T-cell (primary cell): ENCODE measurements around the gene TM9SF2. TPM values are rescaled to one million over a fixed set of nuclear protein-coding genes. Genes with fewer than 3 reads are reported as not detected.
A peak's percentile ranks its signal among the peaks of the same experiment; 100 is the strongest.

Experiments
- ATAC-seq, 4 experiments: fragments of 200-7000 bp in 3 of 4; fragments of 150-1000 bp in 1 of 4; cut with Tn5 transposase; replicated peaks in 1 of 4; 1 replicate in 3 of 4; 2 replicates in 1 of 4; pipeline ENCODE4 v1.10.0; 2021; ENCODE audit warnings: moderate library complexity in 3 of 4, mild to moderate bottlenecking in 2 of 4, moderate number of reproducible peaks in 1 of 4
- CTCF ChIA-PET, 2 donors: fragments of 300-600 bp; sonication (Branson Sonifier 250); formaldehyde crosslinking; loops; one replicate each; lab custom pipeline; 2022; ENCODE audit warnings: antibody characterized with exemption in 2 of 2; lab: Charles Lee
- POLR2A ChIA-PET, 2 donors: fragments of 300-600 bp; sonication (Branson Sonifier 250); formaldehyde crosslinking; loops; one replicate each; lab custom pipeline; 2022; ENCODE audit warnings: antibody characterized with exemption in 2 of 2; lab: Charles Lee
- DNase-seq, 35 experiments: peaks; one replicate each; pipeline versions ENCODE4 v3.0.0 to v3.0.0-alpha.2; 2013 to 2023
- H3K27ac ChIP-seq: one replicate; pipeline ENCODE4 v1.5.1; 2013; ENCODE audit warnings: low read length
- H3K27me3 ChIP-seq, 2 experiments: replicated peaks in 1 of 2; 1 replicate in 1 of 2; 2 replicates in 1 of 2; pipeline versions ENCODE4 v1.6.1 to v1.7.0; 2013; ENCODE audit warnings: low read length in 1 of 2, mixed read lengths in 1 of 2; ENCODE audit not compliant: control insufficient read depth in 2 of 2, insufficient read depth in 2 of 2; ENCODE audit errors: extremely low read depth in 1 of 2
- H3K36me3 ChIP-seq, 2 donors: 1 replicate in 1 of 2; 2 replicates in 1 of 2; pipeline versions ENCODE4 v1.6.1 to v1.7.0; 2013; ENCODE audit warnings: low read length in 1 of 2; ENCODE audit not compliant: control insufficient read depth in 2 of 2, insufficient read depth in 1 of 2; ENCODE audit errors: extremely low read depth in 1 of 2
- H3K4me1 ChIP-seq, 2 experiments: 1 replicate in 1 of 2; 2 replicates in 1 of 2; pipeline versions ENCODE4 v1.6.1 to v1.7.0; 2013; ENCODE audit warnings: low read length in 2 of 2, mixed read lengths in 1 of 2; ENCODE audit not compliant: insufficient read depth in 2 of 2, control insufficient read depth in 1 of 2; ENCODE audit errors: extremely low read depth in 1 of 2
- H3K4me3 ChIP-seq, 2 donors: 1 replicate in 1 of 2; 2 replicates in 1 of 2; pipeline versions ENCODE4 v1.5.1 to v1.7.0; 2013; ENCODE audit warnings: mild to moderate bottlenecking in 2 of 2, low read length in 1 of 2, moderate library complexity in 1 of 2; ENCODE audit not compliant: control insufficient read depth in 1 of 2; ENCODE audit errors: extremely low read depth in 1 of 2
- H3K9me3 ChIP-seq: 2 replicates; pipeline ENCODE4 v1.7.0; 2013
- H3K27ac Mint-ChIP-seq, 2 donors: one replicate each; pipeline ENCODE4 v1.8.0; 2020 to 2021; ENCODE audit warnings: mild to moderate bottlenecking in 2 of 2, mixed read lengths in 2 of 2
- H3K27me3 Mint-ChIP-seq, 2 donors: one replicate each; pipeline ENCODE4 v1.8.0; 2021 to 2022; ENCODE audit warnings: mixed read lengths in 2 of 2
- H3K36me3 Mint-ChIP-seq: one replicate; pipeline ENCODE4 v1.8.0; 2021; ENCODE audit warnings: mixed read lengths
- H3K4me1 Mint-ChIP-seq, 3 donors: one replicate each; pipeline ENCODE4 v1.8.0; 2020 to 2022; ENCODE audit warnings: mixed read lengths in 3 of 3, mild to moderate bottlenecking in 1 of 3
- H3K4me3 Mint-ChIP-seq, 3 donors: one replicate each; pipeline ENCODE4 v1.8.0; 2020 to 2022; ENCODE audit warnings: mild to moderate bottlenecking in 3 of 3, mixed read lengths in 3 of 3, moderate library complexity in 3 of 3
- H3K9me3 Mint-ChIP-seq, 3 donors: one replicate each; pipeline ENCODE4 v1.8.0; 2020 to 2022; ENCODE audit warnings: mixed read lengths in 3 of 3
- WGBS: methylation state at CpG from one replicate; pipeline ENCODE4 v1.1.5; 2013; ENCODE audit warnings: missing lambda C conversion rate; ENCODE audit not compliant: insufficient coverage; 5-methylcytosine and 5-hydroxymethylcytosine counted together
- total RNA-seq, 35 experiments: library from RNA in 6 of 35; stranded (reverse) in 6 of 35; fragments of 120-200 nt in 1 of 35; gene quantifications; one replicate each; pipeline versions ENCODE4 v1.2.1 to v1.2.4 and lab custom pipeline; 2013 to 2026

Gene TM9SF2
- total RNA-seq, 5 donors from 2014 or later (not counting 1 experiment from before 2014, with no cell fraction given): 43.2 to 54.0 (median 48.8) TPM

DNA sequence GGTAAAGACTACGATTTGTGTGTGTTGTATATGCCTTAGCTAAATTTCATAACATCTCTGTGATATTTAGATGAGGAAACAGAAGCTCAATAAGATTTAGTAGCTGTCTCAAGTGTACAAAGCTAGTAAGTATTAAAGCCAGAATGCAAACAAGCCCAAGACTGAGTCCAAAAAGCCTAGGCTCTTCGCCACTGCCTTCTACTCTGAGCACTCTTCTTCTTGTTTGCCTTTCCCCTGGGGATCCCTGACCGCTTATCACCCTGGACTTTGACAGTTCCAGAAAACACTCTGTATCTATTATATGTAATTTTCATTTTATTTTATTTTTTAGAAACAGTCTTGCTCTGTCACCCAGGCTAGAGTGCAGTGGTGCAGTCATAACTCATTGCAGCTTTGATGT lies 5.8 kb downstream of the TM9SF2 start:
- Mint-ChIP-seq H3K9me3 (peaks cover 0 to 5% (median 0%) of the 10 kb centered on the region in 3 donors), H3K4me1 (peaks cover 88 to 92% (median 89%) of the 10 kb centered on the region in 3 donors), H3K27ac (no peak overlapping the region), H3K4me3 (peak overlapping the region in 1 of 3 donors; percentile 36), H3K36me3 (peaks cover 36% of the 10 kb centered on the region), H3K27me3 (no peaks in the 10 kb centered on the region)
- CTCF ChIA-PET: interaction anchor here (0.6 to 2.2 kb wide), 12 partner anchors 9 to 238 kb away, joined by 3 to 9 read pairs (median 3); no protein-coding TSS in a partner anchor
- DNase-seq: no peak
- no peak overlapping the region for H3K4me3 ChIP-seq
- H3K36me3 ChIP-seq: peaks cover 0 to 30% of the 10 kb centered on the region in 2 donors
- peaks cover 26 to 53% of the 10 kb centered on the region in 2 experiments for H3K4me1 ChIP-seq
- POLR2A ChIA-PET: no interaction called here
- no peaks in the 10 kb centered on the region for H3K27me3 ChIP-seq
- ATAC-seq: no peak
- no CpG with 5 or more reads among the region's 3 CpGs for WGBS
- no peak overlapping the region for H3K27ac ChIP-seq
- H3K9me3 ChIP-seq: no peaks in the 10 kb centered on the region

DNA sequence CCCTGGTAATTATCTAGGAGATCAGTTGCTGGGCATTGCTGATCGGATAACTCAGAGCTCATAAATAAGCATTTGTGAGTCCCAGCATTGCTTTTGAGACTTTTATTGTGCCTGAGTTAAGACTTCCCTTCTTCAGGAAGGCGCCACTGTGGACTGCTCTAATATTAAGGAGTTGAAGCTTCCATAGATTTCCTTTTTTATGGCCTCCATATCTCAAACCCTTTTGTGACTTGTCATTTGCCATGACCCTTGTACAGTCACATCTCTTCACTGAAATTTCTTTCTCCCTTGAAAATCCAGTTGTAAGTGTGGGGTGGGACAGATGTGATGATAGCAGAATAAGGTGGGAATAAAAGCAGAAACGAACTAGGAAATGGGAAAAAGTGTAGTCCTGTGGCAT lies 6.3 kb downstream of the TM9SF2 start:
- DNase-seq (no peak), ATAC-seq (no peak)
- POLR2A ChIA-PET: no interaction called here
- H3K4me1 Mint-ChIP-seq: peaks cover 88 to 92% (median 89%) of the 10 kb centered on the region in 3 donors
- H3K4me3 Mint-ChIP-seq: no peak overlapping the region
- H3K27ac ChIP-seq: no peak overlapping the region
- no peaks in the 10 kb centered on the region for H3K27me3 Mint-ChIP-seq
- no peaks in the 10 kb centered on the region for H3K27me3 ChIP-seq
- CTCF ChIA-PET: interaction anchor here (0.6 to 2.2 kb wide), 10 partner anchors 9 to 1008 kb away, joined by 3 to 9 read pairs (median 4); no protein-coding TSS in a partner anchor
- H3K4me1 ChIP-seq: peaks cover 26 to 51% of the 10 kb centered on the region in 2 experiments
- WGBS: 73% methylated on average over 2 of the region's 3 CpGs
- H3K27ac Mint-ChIP-seq: no peak overlapping the region
- peaks cover 36% of the 10 kb centered on the region for H3K36me3 Mint-ChIP-seq
- H3K9me3 Mint-ChIP-seq: peaks cover 0 to 5% (median 0%) of the 10 kb centered on the region in 3 donors
- H3K36me3 ChIP-seq: peaks cover 0 to 30% of the 10 kb centered on the region in 2 donors
- no peaks in the 10 kb centered on the region for H3K9me3 ChIP-seq
- no peak overlapping the region for H3K4me3 ChIP-seq

DNA sequence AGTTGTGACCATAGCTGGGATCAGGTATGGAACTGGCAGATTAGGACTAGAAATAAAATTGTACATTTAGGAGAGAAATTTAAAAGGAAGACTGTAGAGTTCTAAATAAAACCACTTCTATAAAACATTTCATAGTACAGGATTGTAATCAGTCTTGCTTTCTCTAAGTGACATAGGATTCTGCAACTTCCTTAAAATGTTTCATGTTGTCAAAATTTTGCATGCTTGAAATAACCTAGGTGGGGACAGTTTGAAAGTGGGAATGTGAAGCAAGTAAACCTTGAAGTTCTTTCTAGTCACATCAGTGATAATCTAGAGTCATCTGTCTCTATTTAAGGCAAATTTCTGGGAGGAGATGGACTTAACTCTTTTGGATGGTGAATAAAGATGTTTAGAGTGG lies 6.7 kb downstream of the TM9SF2 start:
- Histone ChIP-seq H3K27me3 (no peaks in the 10 kb centered on the region), H3K4me1 (peaks cover 26 to 48% of the 10 kb centered on the region in 2 experiments), H3K36me3 (peaks cover 0 to 30% of the 10 kb centered on the region in 2 donors), H3K9me3 (no peaks in the 10 kb centered on the region), H3K27ac (no peak overlapping the region), H3K4me3 (no peak overlapping the region)
- POLR2A ChIA-PET: no interaction called here
- ATAC-seq (no peak), DNase-seq (no peak)
- H3K36me3 Mint-ChIP-seq: peaks cover 36% of the 10 kb centered on the region
- H3K4me1 Mint-ChIP-seq: peaks cover 89 to 92% (median 90%) of the 10 kb centered on the region in 3 donors
- H3K4me3 Mint-ChIP-seq: no peak overlapping the region
- H3K27ac Mint-ChIP-seq: no peak overlapping the region
- H3K9me3 Mint-ChIP-seq: peaks cover 0 to 5% (median 0%) of the 10 kb centered on the region in 3 donors
- CTCF ChIA-PET: interaction anchor here (0.6 to 2.2 kb wide), 7 partner anchors 8 to 1007 kb away, joined by 3 to 8 read pairs (median 4); no protein-coding TSS in a partner anchor
- no peaks in the 10 kb centered on the region for H3K27me3 Mint-ChIP-seq

DNA sequence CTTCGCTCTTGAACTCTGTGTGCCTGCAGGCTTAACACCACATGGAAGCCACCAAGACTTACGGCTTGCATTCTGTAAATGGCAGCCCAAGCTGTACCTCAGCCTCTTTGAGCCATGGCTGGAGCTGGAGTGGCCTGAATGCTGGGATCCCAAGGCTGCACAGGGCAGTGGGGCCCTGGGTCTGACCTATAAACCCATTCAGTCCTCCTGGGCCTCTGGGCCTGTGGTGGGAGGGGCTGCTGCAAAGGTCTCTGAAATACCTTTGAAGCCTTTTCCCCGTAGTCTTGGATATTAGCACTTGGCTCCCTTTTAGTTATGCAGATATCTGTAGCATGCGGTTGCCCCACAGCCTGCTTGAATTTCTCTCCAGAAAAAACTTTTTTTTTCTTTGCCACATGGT lies 8.2 kb downstream of the TM9SF2 start:
- ATAC-seq (no peak), DNase-seq (no peak)
- CTCF ChIA-PET: interaction anchor here (0.6 to 0.8 kb wide), 4 partner anchors 43 to 325 kb away, joined by 3 to 5 read pairs (median 5); no protein-coding TSS in a partner anchor
- Histone ChIP-seq H3K4me1 (peaks cover 21 to 37% of the 10 kb centered on the region in 2 experiments), H3K9me3 (no peaks in the 10 kb centered on the region), H3K36me3 (peaks cover 0 to 30% of the 10 kb centered on the region in 2 donors), H3K4me3 (no peak overlapping the region), H3K27me3 (no peaks in the 10 kb centered on the region), H3K27ac (no peak overlapping the region)
- 60% methylated on average over 2 of the region's 4 CpGs for WGBS
- Mint-ChIP-seq H3K36me3 (peaks cover 39% of the 10 kb centered on the region), H3K27ac (no peak overlapping the region), H3K27me3 (no peaks in the 10 kb centered on the region), H3K9me3 (peaks cover 0 to 5% (median 0%) of the 10 kb centered on the region in 3 donors), H3K4me3 (peak overlapping the region in 1 of 3 donors; percentile 29), H3K4me1 (peaks cover 88 to 91% (median 89%) of the 10 kb centered on the region in 3 donors)
- POLR2A ChIA-PET: no interaction called here

DNA sequence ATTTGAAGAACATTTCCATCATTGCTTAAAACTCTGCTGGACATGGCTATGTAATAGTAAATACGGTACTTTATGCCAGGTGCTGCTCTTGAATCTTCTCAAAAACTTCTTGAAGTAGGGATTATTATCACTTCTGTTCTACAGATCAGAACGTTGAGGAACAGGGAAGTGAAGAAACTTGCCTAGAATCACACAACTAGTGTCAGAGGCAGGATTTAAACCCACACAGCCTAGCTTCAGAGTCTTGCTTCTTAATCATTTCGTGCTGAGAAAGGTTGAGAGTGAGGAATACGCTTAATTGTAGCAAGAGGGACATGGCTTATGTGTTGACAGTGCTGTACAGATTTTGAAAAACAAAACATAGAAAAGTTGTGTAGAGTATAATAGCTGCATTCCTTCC lies 13.5 kb downstream of the TM9SF2 start:
- Mint-ChIP-seq H3K4me3 (no peak overlapping the region), H3K27ac (no peak overlapping the region), H3K36me3 (peaks cover 18% of the 10 kb centered on the region), H3K9me3 (peaks cover 0 to 4% (median 0%) of the 10 kb centered on the region in 3 donors), H3K4me1 (peaks cover 68 to 71% (median 70%) of the 10 kb centered on the region in 3 donors), H3K27me3 (no peaks in the 10 kb centered on the region)
- DNase-seq (no peak), ATAC-seq (no peak)
- peaks cover 0 to 16% of the 10 kb centered on the region in 2 donors for H3K36me3 ChIP-seq
- H3K9me3 ChIP-seq: no peaks in the 10 kb centered on the region
- H3K27me3 ChIP-seq: no peaks in the 10 kb centered on the region
- POLR2A ChIA-PET: no interaction called here
- peaks cover 0 to 14% of the 10 kb centered on the region in 2 experiments for H3K4me1 ChIP-seq
- H3K27ac ChIP-seq: no peak overlapping the region
- CTCF ChIA-PET: interaction anchor here in 1 of 2 donors (0.7 kb wide), 1 partner anchor 635 kb away, joined by 4 read pairs; no protein-coding TSS in a partner anchor
- H3K4me3 ChIP-seq: no peak overlapping the region
- no CpG with 5 or more reads among the region's 4 CpGs for WGBS

DNA sequence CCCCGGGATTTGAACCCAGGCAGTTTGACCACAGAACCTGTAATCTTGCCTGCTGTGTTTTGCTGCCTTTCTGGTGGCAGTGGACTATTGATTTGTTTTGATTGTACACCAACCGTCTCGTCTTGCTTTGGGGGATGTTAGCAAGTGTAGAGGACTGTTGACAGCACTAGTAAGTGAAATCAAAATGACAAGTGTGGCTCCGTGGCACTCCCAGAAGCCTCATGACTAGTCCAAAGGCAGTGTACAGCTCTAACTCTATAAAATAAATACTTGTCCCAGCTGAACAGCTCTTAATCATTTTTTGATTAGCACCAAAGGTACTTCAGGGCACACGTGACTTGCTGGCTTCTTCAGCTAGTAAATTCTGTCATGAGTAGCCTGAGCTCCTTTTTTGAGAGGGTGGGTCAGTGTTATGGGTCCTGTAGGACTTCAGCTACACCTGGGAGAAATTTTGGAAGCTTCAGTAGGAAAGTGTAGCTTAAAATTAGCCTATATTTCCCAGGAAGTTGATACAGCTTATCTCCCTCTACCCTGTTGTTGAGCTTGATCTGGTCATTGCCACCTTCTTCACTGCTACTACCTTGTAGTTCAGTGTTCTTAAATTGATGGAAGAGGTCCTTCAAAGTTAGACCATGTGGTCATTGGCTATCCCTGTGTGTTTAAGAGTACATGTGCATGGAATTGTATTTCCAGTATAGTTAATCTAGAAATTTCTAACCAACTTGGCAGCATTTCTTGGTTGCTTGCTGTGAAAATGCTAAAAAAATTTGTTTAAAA lies 15.1 kb downstream of the TM9SF2 start:
- Histone ChIP-seq H3K27ac (no peak overlapping the region), H3K36me3 (peaks cover 0 to 22% of the 10 kb centered on the region in 2 donors), H3K4me1 (peaks cover 0 to 8% of the 10 kb centered on the region in 2 experiments), H3K9me3 (no peaks in the 10 kb centered on the region), H3K4me3 (no peak overlapping the region), H3K27me3 (no peaks in the 10 kb centered on the region)
- Mint-ChIP-seq H3K27me3 (no peaks in the 10 kb centered on the region), H3K27ac (peak overlapping the region in 1 of 2 donors; percentile 2), H3K4me3 (no peak overlapping the region), H3K9me3 (no peaks in the 10 kb centered on the region), H3K4me1 (peaks cover 52 to 58% (median 54%) of the 10 kb centered on the region in 3 donors), H3K36me3 (peaks cover 15% of the 10 kb centered on the region)
- ATAC-seq (no peak), DNase-seq (no peak)
- 82% methylated on average over 2 of the region's 5 CpGs for WGBS
- POLR2A ChIA-PET: no interaction called here
- CTCF ChIA-PET: interaction anchor here (0.6 to 2.5 kb wide), 5 partner anchors 9 to 224 kb away, joined by 3 to 11 read pairs (median 6); no protein-coding TSS in a partner anchor
